Progenitor cell of endocrine pancreas (in vitro differentiated cells): Measurements from ENCODE around the gene PECR. TPM values are rescaled to one million over a fixed set of nuclear protein-coding genes. Genes with fewer than 3 reads are reported as not detected.
"Not testable (repeated sequence)": the region's sequence is repeated elsewhere in the genome, so short reads cannot be mapped to it uniquely, and the experiment has no call there.

Experiments used
- DNase-seq: peaks from one replicate; pipeline ENCODE4 v3.0.0; 2021; ENCODE audit warnings: low spot score; ENCODE audit not compliant: unreplicated experiment
- H3K27ac Mint-ChIP-seq: 2 replicates; pipeline ENCODE4 v1.8.0; 2021; ENCODE audit warnings: mild to moderate bottlenecking, moderate library complexity, mixed read lengths
- H3K27me3 Mint-ChIP-seq: 2 replicates; pipeline ENCODE4 v1.8.0; 2021; ENCODE audit warnings: mixed read lengths
- H3K36me3 Mint-ChIP-seq: 2 replicates; pipeline ENCODE4 v1.8.0; 2022; ENCODE audit warnings: mixed read lengths; ENCODE audit not compliant: insufficient read depth
- H3K4me1 Mint-ChIP-seq: 2 replicates; pipeline ENCODE4 v1.8.0; 2021; ENCODE audit warnings: low read depth, mixed read lengths
- H3K4me3 Mint-ChIP-seq: 2 replicates; pipeline ENCODE4 v1.8.0; 2021; ENCODE audit warnings: low read depth, mild to moderate bottlenecking, moderate library complexity, mixed read lengths
- H3K9me3 Mint-ChIP-seq: 2 replicates; pipeline ENCODE4 v1.8.0; 2021; ENCODE audit warnings: low read depth, mixed read lengths
- CTCF ChIP-seq: fragments of 200-600 bp; sonication (generic); IDR thresholded peaks from one replicate; pipeline ENCODE4 v1.5.0; 2021; ENCODE audit warnings: antibody characterized with exemption, mild to moderate bottlenecking; ENCODE audit not compliant: unreplicated experiment
- total RNA-seq: library from RNA; stranded (reverse); gene quantifications from 2 replicates; pipeline ENCODE4 v1.2.1, GENCODE V29; 2021

The PECR gene
- total RNA-seq, 1 donor from 2014 or later, result 14.2 TPM

- peak overlapping the region; percentile 95 for H3K27ac Mint-ChIP-seq
Measured at GRCh38 chr2:216082805-216083204, 1.2 kb upstream of the PECR start.

GRCh38 chr2:216082117-216082711 lies 605 bp upstream of the PECR start:
- DNase-seq, result no peak
- no peaks in the 10 kb centered on the region for H3K36me3 Mint-ChIP-seq
- peaks cover 31% of the 10 kb centered on the region for H3K4me1 Mint-ChIP-seq
- no peak for TF ChIP-seq CTCF
- H3K27me3 Mint-ChIP-seq, result peaks cover 13% of the 10 kb centered on the region
- H3K27ac Mint-ChIP-seq, result peak overlapping the region; percentile 95
- peak overlapping the region; percentile 78 for H3K4me3 Mint-ChIP-seq
- H3K9me3 Mint-ChIP-seq, result no peaks in the 10 kb centered on the region

More at GRCh38 chr2:216082805-216083204, 1.2 kb upstream of the PECR start:
- no peak for TF ChIP-seq CTCF
- H3K9me3 Mint-ChIP-seq, result no peaks in the 10 kb centered on the region
- peak overlapping the region; percentile 78 for H3K4me3 Mint-ChIP-seq
- no peak for DNase-seq
- peaks cover 13% of the 10 kb centered on the region for H3K27me3 Mint-ChIP-seq
- H3K36me3 Mint-ChIP-seq, result no peaks in the 10 kb centered on the region
- peaks cover 31% of the 10 kb centered on the region for H3K4me1 Mint-ChIP-seq

GRCh38 chr2:216081012-216081411 lies 597 bp downstream of the PECR start:
- Mint-ChIP-seq H3K4me3 (peak overlapping the region; percentile 78), H3K27ac (peak overlapping the region; percentile 59), H3K36me3 (no peaks in the 10 kb centered on the region), H3K27me3 (peaks cover 13% of the 10 kb centered on the region), H3K4me1 (peaks cover 31% of the 10 kb centered on the region), H3K9me3 (no peaks in the 10 kb centered on the region)
- no peak for DNase-seq
- TF ChIP-seq CTCF, result no peak

- H3K27me3 Mint-ChIP-seq, result peaks cover 13% of the 10 kb centered on the region
- H3K4me3 Mint-ChIP-seq, H3K9me3 Mint-ChIP-seq, H3K27ac Mint-ChIP-seq, H3K36me3 Mint-ChIP-seq, DNase-seq: not testable (repeated sequence)
- peaks cover 32% of the 10 kb centered on the region for H3K4me1 Mint-ChIP-seq
Measured at GRCh38 chr2:216080048-216080447, 1.6 kb downstream of the PECR start.

GRCh38 chr2:216078776-216079175 lies 2.8 kb downstream of the PECR start:
- Mint-ChIP-seq H3K36me3 (no peaks in the 10 kb centered on the region), H3K4me3 (no peak overlapping the region), H3K9me3 (no peaks in the 10 kb centered on the region), H3K27ac (no peak overlapping the region), H3K4me1 (peaks cover 23% of the 10 kb centered on the region), H3K27me3 (peaks cover 13% of the 10 kb centered on the region)
- DNase-seq, result no peak
- TF ChIP-seq CTCF, result no peak
